Activated T-helper 2 cell treated with anti-CD3 and anti-CD28 coated beads, Interferon-gamma antibody, Interleukin-2, Interleukin-4, amounts not matched to agents 10 μg/mL and 5 μg/mL and 100 μg/mL, durations not matched to agents 14 hours and 24 hours and 36 hours (primary cell): Measurements from ENCODE around the gene CSTPP1. TPM values are rescaled to one million over a fixed set of nuclear protein-coding genes. Genes with fewer than 3 reads are reported as not detected.

Source experiments
- DNase-seq: peaks from one replicate; pipeline ENCODE4 v3.0.0; 2021; ENCODE audit warnings: low spot score
- H3K27ac Mint-ChIP-seq: one replicate; pipeline ENCODE4 v1.8.0; 2021; ENCODE audit warnings: mixed read lengths
- H3K27me3 Mint-ChIP-seq: one replicate; pipeline ENCODE4 v1.8.0; 2021; ENCODE audit warnings: low read depth, mixed read lengths
- H3K36me3 Mint-ChIP-seq: one replicate; pipeline ENCODE4 v1.8.0; 2021; ENCODE audit warnings: low read depth, mixed read lengths
- H3K4me1 Mint-ChIP-seq: one replicate; pipeline ENCODE4 v1.8.0; 2021; ENCODE audit warnings: low read depth, mixed read lengths
- H3K4me3 Mint-ChIP-seq: one replicate; pipeline ENCODE4 v1.8.0; 2021; ENCODE audit warnings: low read depth, mild to moderate bottlenecking, moderate library complexity, mixed read lengths
- H3K9me3 Mint-ChIP-seq: one replicate; pipeline ENCODE4 v1.8.0; 2021; ENCODE audit warnings: mixed read lengths
- intact Hi-C: fragments of 100-400 bp; cut with micrococcal nuclease; formaldehyde crosslinking; loops from one replicate; pipeline ENCODE4 v1.15.1; 2023
- total RNA-seq: library from RNA; stranded (reverse); gene quantifications from 2 replicates; pipeline ENCODE4 v1.2.3, GENCODE V29; 2022

CSTPP1 gene
- total RNA-seq, 1 donor from 2014 or later: 17.8 TPM

DNA sequence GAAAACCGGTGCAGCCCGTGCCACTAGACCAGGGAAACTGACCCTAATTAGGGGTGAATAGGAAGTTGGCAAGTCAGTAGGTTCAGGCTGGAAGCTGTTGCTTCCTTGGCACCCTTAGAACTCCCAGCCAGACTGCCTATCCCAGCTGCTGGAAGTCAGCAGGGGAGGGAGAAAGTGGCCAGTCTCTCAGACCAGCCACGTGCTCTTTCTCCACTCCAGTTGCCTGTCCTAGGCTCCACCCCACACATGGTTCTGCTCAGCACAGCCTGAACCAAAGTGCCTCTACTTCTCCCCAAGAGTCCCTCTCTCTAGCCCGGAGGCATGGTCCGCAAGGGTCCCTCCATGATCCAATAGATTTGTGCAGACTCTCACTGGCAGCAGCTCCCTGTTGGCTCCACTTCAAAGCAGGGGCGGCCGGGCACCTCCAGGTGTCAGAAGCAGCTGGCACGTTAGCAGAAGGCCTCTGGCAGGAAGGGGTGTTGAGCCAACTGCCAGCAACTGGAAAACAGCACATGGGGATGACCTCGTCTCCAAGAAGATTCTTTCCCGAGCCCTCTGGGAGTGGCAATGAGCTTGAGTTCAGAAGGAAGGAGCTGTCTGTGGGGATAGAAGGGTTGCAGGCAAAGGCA, 212.5 kb downstream of the CSTPP1 start:
- no peaks in the 10 kb centered on the region for H3K36me3 Mint-ChIP-seq
- no peaks in the 10 kb centered on the region for H3K9me3 Mint-ChIP-seq
- no peak overlapping the region for H3K27ac Mint-ChIP-seq
- no peaks in the 10 kb centered on the region for H3K27me3 Mint-ChIP-seq
- DNase-seq: no peak
- H3K4me3 Mint-ChIP-seq: no peak overlapping the region
- intact Hi-C loops: no loop called here
- H3K4me1 Mint-ChIP-seq: peaks cover 4% of the 10 kb centered on the region

GRCh38 chr11:47149782-47150181, 213.2 kb downstream of the CSTPP1 start:
- H3K9me3 Mint-ChIP-seq: no peaks in the 10 kb centered on the region
- peaks cover 10% of the 10 kb centered on the region for H3K4me1 Mint-ChIP-seq
- DNase-seq: no peak
- H3K27me3 Mint-ChIP-seq: no peaks in the 10 kb centered on the region
- no peak overlapping the region for H3K4me3 Mint-ChIP-seq
- H3K27ac Mint-ChIP-seq: no peak overlapping the region
- H3K36me3 Mint-ChIP-seq: no peaks in the 10 kb centered on the region
- intact Hi-C loops: no loop called here

- H3K27me3 Mint-ChIP-seq: no peaks in the 10 kb centered on the region
- no peaks in the 10 kb centered on the region for H3K9me3 Mint-ChIP-seq
- intact Hi-C loops: no loop called here
- H3K4me1 Mint-ChIP-seq: peaks cover 18% of the 10 kb centered on the region
- H3K4me3 Mint-ChIP-seq: no peak overlapping the region
- no peak for DNase-seq
- no peaks in the 10 kb centered on the region for H3K36me3 Mint-ChIP-seq
- H3K27ac Mint-ChIP-seq: no peak overlapping the region
These were observed 215.8 kb downstream of the CSTPP1 start for GRCh38 chr11:47152126-47152952.

- Mint-ChIP-seq H3K36me3 (no peaks in the 10 kb centered on the region), H3K27me3 (no peaks in the 10 kb centered on the region), H3K4me1 (peaks cover 18% of the 10 kb centered on the region), H3K4me3 (no peak overlapping the region), H3K9me3 (no peaks in the 10 kb centered on the region), H3K27ac (no peak overlapping the region)
- intact Hi-C loops: loop anchor here (1.0 kb wide), 1 partner anchor 264 kb away; no protein-coding TSS in a partner anchor
- peak; percentile 40 for DNase-seq
These were observed 216.7 kb downstream of the CSTPP1 start for GRCh38 chr11:47152953-47153950.

DNA sequence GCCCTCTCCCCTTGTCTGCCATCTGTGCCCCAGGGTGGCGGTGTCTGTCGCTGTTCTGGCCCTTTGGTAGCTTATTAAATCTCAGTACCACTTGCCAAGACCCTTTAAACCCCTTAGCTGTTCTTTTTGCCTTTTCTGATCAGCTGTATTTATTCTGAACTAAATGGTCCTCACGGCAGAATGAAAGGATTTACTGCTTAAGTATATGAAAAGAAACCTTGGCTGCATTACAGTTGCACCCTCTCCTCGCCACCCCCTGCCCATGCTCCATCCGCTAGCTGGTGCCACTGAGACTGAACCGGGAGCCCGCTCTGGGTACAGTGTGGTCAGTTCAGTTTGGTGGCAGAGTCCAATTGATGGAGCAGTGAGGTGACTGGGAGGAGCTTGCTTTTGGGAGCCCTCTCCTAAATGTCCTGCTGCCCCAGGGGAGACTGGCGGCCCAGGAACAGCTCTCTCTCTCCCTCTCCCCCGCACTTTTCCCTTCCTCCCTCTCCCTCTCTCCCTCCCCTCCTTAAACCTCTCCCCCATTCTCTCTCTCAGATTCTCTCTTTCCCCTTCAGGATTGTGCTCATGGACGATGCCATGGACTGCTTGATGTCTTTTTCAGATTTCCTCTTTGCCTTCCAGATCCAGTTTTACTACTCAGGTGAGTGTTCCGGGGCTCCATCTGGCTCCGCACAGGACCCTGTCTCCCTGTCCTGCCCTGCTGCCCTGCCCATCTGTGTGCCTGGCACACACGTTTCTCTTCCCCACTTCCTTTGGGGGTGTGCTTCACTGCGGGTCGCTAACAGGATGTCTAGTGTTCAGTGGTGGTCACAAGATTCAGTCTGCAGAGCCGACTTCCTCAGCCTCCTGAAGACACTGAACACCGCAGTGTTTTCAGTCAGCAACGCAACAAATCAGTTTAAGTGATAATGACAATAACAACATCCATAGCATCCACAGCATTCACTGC, 218.3 kb downstream of the CSTPP1 start:
- Mint-ChIP-seq H3K9me3 (no peaks in the 10 kb centered on the region), H3K27me3 (no peaks in the 10 kb centered on the region), H3K4me1 (peaks cover 18% of the 10 kb centered on the region), H3K27ac (peak overlapping the region; percentile 20), H3K36me3 (no peaks in the 10 kb centered on the region), H3K4me3 (peak overlapping the region; percentile 5)
- no peak for DNase-seq
- intact Hi-C loops: no loop called here

GRCh38 chr11:47155879-47156278, 219.3 kb downstream of the CSTPP1 start:
- no peak overlapping the region for H3K4me3 Mint-ChIP-seq
- no peak for DNase-seq
- intact Hi-C loops: no loop called here

DNA sequence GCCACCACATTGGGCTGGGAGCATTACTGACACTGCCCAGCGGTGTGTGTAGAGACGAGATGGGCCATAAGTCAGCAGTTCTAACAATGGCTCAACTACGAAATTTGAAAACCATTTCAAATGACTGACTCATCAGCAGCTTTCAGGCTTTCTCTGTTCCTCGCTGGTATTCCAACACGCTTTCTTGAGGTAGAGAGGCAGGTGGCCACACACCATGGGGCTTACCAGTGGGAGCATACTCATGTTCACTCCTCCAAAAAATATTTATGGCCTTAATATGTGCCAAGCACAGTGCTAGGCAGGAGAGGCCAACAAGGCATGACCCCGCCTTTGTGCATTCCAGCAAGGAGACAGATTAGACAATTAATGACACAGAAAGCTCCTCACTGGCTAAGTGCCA, 219.8 kb downstream of the CSTPP1 start:
- H3K4me1 Mint-ChIP-seq: peaks cover 18% of the 10 kb centered on the region
- no peak overlapping the region for H3K4me3 Mint-ChIP-seq
- H3K27ac Mint-ChIP-seq: no peak overlapping the region
- DNase-seq: no peak
- no peaks in the 10 kb centered on the region for H3K36me3 Mint-ChIP-seq
- no peaks in the 10 kb centered on the region for H3K9me3 Mint-ChIP-seq
- intact Hi-C loops: no loop called here
- H3K27me3 Mint-ChIP-seq: no peaks in the 10 kb centered on the region

More at GRCh38 chr11:47155879-47156278, 219.3 kb downstream of the CSTPP1 start:
- H3K27me3 Mint-ChIP-seq: no peaks in the 10 kb centered on the region
- no peaks in the 10 kb centered on the region for H3K36me3 Mint-ChIP-seq
- no peak overlapping the region for H3K27ac Mint-ChIP-seq
- peaks cover 18% of the 10 kb centered on the region for H3K4me1 Mint-ChIP-seq
- H3K9me3 Mint-ChIP-seq: no peaks in the 10 kb centered on the region

- no peaks in the 10 kb centered on the region for H3K36me3 Mint-ChIP-seq
- H3K27me3 Mint-ChIP-seq: no peaks in the 10 kb centered on the region
- H3K4me1 Mint-ChIP-seq: peaks cover 18% of the 10 kb centered on the region
- intact Hi-C loops: no loop called here
- DNase-seq: no peak
- H3K4me3 Mint-ChIP-seq: no peak overlapping the region
- no peaks in the 10 kb centered on the region for H3K9me3 Mint-ChIP-seq
- H3K27ac Mint-ChIP-seq: no peak overlapping the region
These were observed 220.4 kb downstream of the CSTPP1 start for GRCh38 chr11:47156951-47157350.

DNA sequence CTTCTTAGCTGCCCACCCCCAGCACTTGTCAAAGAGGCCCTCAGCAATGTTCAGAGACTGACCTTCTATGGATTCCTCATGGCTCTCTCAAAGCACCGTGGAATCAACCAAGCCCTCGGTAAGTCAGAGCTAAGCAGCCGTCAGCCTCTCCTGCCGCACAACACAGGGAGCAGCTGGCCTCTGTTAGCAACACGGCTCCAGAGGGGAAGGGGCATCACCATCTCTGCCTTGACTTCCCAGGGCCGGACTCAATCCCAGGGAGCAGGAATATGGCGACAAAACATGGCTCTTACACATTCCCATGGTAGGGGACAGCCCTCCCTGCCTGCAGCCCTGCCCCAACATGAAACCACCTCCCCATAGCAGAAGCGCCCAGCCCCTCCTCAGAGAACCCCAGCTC, 221.2 kb downstream of the CSTPP1 start:
- H3K9me3 Mint-ChIP-seq: no peaks in the 10 kb centered on the region
- peaks cover 18% of the 10 kb centered on the region for H3K4me1 Mint-ChIP-seq
- no peak overlapping the region for H3K4me3 Mint-ChIP-seq
- H3K36me3 Mint-ChIP-seq: no peaks in the 10 kb centered on the region
- H3K27me3 Mint-ChIP-seq: no peaks in the 10 kb centered on the region
- H3K27ac Mint-ChIP-seq: no peak overlapping the region
- no peak for DNase-seq
- intact Hi-C loops: no loop called here

DNA sequence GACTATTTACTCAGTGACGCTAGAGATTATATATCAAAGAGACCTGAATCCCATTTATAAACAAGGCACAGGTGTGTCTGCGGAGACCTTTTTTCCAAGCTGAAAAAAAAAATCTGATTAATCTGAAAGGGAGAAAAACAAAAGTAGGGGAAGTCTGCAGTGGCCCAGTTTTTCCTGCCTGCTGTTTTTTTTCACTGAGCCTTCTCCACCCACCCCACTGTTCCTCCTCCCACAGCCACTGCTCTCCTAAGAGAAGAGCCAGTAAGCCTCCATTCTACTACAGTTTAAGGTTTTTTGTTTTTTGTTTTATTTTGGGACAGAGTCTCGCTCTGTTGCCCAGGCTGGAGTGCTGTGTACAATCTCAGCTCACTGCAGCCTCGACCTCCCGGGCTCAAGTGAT, 221.7 kb downstream of the CSTPP1 start:
- H3K4me3 Mint-ChIP-seq: no peak overlapping the region
- H3K9me3 Mint-ChIP-seq: no peaks in the 10 kb centered on the region
- H3K4me1 Mint-ChIP-seq: peaks cover 16% of the 10 kb centered on the region
- no peak overlapping the region for H3K27ac Mint-ChIP-seq
- H3K36me3 Mint-ChIP-seq: no peaks in the 10 kb centered on the region
- intact Hi-C loops: no loop called here
- no peak for DNase-seq
- H3K27me3 Mint-ChIP-seq: no peaks in the 10 kb centered on the region

DNA sequence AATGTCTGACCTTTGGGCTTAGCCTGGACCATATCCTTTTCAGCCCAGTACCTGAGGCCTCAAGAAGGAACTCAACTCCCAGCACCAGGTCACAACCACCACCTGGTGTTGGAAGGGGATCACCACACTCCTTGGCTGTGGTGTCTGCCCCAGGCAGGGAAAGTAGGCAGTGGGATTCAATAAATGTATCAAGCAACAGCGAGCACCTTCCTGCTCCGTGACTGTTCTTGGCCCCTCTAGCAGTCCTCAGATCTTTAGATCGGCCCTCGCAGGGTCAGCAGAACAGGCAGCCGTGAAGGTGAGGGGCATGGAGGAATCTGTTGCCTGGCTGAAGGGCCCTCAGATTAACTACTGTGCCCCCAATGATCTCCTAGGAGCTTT, 224.2 kb downstream of the CSTPP1 start:
- H3K4me3 Mint-ChIP-seq: no peak overlapping the region
- intact Hi-C loops: no loop called here
- DNase-seq: no peak
- peaks cover 19% of the 10 kb centered on the region for H3K36me3 Mint-ChIP-seq
- no peak overlapping the region for H3K27ac Mint-ChIP-seq
- H3K27me3 Mint-ChIP-seq: no peaks in the 10 kb centered on the region
- no peaks in the 10 kb centered on the region for H3K4me1 Mint-ChIP-seq
- no peaks in the 10 kb centered on the region for H3K9me3 Mint-ChIP-seq
